Measurements from ENCODE around the gene RELN.

DNA sequence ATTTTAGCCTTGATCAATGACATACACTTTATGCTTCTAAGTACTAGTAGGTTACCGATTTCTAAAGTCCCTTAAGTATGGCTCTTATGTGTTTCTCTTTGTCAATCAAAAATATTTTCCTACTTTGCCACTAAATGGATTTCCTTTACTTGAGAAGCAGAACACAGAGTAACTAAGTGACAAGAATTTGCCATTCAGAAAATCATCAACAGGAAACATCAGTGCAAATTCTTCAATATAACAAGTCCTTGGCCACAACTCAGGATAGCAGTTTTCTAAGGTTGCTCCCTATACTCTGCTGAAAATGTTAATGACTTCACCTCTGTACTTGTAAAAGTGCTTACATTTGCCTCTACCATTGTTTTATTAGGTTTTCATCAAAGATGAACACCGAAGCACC lies 303.8 kb downstream of the RELN start:
- no peak for TF ChIP-seq SIN3A (IDR thresholded peaks at IDR 0.05; ENCODE audit: borderline replicate concordance, insufficient read depth, low read depth, low read length)
- TF ChIP-seq, protein P1, sequence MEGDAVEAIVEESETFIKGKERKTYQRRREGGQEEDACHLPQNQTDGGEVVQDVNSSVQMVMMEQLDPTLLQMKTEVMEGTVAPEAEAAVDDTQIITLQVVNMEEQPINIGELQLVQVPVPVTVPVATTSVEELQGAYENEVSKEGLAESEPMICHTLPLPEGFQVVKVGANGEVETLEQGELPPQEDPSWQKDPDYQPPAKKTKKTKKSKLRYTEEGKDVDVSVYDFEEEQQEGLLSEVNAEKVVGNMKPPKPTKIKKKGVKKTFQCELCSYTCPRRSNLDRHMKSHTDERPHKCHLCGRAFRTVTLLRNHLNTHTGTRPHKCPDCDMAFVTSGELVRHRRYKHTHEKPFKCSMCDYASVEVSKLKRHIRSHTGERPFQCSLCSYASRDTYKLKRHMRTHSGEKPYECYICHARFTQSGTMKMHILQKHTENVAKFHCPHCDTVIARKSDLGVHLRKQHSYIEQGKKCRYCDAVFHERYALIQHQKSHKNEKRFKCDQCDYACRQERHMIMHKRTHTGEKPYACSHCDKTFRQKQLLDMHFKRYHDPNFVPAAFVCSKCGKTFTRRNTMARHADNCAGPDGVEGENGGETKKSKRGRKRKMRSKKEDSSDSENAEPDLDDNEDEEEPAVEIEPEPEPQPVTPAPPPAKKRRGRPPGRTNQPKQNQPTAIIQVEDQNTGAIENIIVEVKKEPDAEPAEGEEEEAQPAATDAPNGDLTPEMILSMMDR (IDR thresholded peaks at IDR 0.05) = no peak

All from Panc1 (cell line).